ENCODE results near the gene PRR23A. TPM values are rescaled to one million over a fixed set of nuclear protein-coding genes. Genes with fewer than 3 reads are reported as not detected.

Gene PRR23A
- total RNA-seq, 4 donors from 2014 or later = not detected

DNA sequence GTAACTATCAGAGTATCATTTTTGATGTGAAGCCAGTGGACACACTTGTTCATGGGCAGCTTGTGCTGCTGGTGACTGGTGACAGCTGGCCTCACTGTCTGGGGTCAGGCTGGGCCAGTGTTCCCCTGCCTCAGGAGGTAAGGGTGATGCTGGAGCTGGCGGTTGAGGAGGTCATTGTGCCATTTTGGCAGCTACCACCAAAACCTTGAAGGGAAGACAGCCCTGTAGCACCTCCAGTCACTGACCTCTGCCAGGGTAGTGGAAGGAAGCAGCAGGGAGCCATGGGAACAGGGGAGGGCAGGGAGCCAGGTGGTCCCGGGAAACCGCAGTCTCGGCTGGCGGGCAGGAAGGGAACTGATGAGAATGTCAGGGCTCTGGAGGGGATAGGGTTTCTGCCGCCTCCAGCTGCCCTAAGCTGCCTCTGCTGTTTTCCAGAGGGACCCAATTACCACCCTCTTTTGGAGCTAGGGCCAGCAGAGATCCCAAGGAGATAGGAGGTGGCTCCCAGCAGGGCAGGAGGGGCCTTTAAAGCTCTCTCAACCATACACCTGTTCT lies 34.2 kb downstream of the PRR23A start:
- 84% methylated on average over 6 of the region's 6 CpGs for WGBS

DNA sequence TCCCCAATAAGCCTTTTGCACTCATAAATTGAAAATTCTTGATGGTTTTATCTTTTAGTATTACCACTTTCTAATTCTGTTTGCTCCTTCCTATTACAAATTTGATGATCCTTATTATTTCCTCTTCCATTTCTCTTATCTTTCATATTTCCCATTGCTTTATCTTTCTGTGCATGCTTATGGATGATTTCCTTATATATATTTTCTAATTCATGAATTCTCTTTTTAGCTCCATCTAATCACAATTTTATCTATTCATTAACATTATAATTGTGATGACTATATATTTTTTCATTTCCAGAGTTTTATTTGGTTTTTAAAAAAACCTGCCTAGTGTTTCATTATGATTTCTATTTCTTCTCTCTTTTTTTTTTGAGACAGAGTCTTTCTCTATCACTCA lies 41.1 kb downstream of the PRR23A start:
- no peak overlapping the region for H3K27ac ChIP-seq
- TF ChIP-seq EP300 (IDR thresholded peaks at IDR 0.05) = no peak
- TF ChIP-seq, protein P1, sequence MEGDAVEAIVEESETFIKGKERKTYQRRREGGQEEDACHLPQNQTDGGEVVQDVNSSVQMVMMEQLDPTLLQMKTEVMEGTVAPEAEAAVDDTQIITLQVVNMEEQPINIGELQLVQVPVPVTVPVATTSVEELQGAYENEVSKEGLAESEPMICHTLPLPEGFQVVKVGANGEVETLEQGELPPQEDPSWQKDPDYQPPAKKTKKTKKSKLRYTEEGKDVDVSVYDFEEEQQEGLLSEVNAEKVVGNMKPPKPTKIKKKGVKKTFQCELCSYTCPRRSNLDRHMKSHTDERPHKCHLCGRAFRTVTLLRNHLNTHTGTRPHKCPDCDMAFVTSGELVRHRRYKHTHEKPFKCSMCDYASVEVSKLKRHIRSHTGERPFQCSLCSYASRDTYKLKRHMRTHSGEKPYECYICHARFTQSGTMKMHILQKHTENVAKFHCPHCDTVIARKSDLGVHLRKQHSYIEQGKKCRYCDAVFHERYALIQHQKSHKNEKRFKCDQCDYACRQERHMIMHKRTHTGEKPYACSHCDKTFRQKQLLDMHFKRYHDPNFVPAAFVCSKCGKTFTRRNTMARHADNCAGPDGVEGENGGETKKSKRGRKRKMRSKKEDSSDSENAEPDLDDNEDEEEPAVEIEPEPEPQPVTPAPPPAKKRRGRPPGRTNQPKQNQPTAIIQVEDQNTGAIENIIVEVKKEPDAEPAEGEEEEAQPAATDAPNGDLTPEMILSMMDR (IDR thresholded peaks at IDR 0.05) = no peak
- TF ChIP-seq POLR2AphosphoS5 (IDR thresholded peaks at IDR 0.05) = no peak
- no peak for TF ChIP-seq POLR2A (IDR thresholded peaks at IDR 0.05)
- H3K9me3 ChIP-seq = peaks cover 5% of the 10 kb centered on the region
- H3K4me1 ChIP-seq = peaks cover 7% of the 10 kb centered on the region
- peaks cover 49% of the 10 kb centered on the region for H3K27me3 ChIP-seq
- no peaks in the 10 kb centered on the region for H3K36me3 ChIP-seq
- no peak overlapping the region for H3K4me3 ChIP-seq
- no peak for DNase-seq (ENCODE audit: low spot score in 2 of 2)

More for the DNA sequence above, 34.2 kb downstream of the PRR23A start:
- H3K27me3 ChIP-seq = peaks cover 10% of the 10 kb centered on the region
- TF ChIP-seq POLR2A (IDR thresholded peaks at IDR 0.05) = no peak
- TF ChIP-seq, protein P1 (IDR thresholded peaks at IDR 0.05) = no peak
- no peak for TF ChIP-seq POLR2AphosphoS5 (IDR thresholded peaks at IDR 0.05)
- no peak for TF ChIP-seq EP300 (IDR thresholded peaks at IDR 0.05)
- no peak overlapping the region for H3K4me3 ChIP-seq
- no peaks in the 10 kb centered on the region for H3K9me3 ChIP-seq
- H3K4me1 ChIP-seq = no peaks in the 10 kb centered on the region
- no peak overlapping the region for H3K27ac ChIP-seq
- no peaks in the 10 kb centered on the region for H3K36me3 ChIP-seq
- DNase-seq (ENCODE audit: low spot score in 2 of 2) = no peak

DNA sequence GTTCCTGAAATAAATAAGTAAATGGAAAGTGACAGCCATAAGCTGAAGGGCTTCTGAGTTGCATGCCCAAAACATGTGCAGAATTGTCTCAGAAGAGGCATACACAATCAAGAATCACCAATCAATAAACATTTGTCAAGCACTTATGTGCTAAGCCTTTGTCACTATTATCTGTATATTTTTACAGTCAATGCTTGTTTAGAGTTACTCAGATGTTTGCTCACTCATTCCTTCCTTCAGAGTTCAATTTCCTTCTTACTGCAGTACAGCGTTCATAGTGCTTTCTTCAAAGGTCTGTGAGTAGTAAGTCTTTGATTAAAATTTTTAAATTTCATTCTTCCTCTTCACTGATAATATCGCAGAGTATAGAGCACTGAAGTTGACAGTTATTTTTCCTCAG lies 41.8 kb downstream of the PRR23A start:
- 95% methylated on average over 2 of the region's 2 CpGs for WGBS
- no peak for DNase-seq (ENCODE audit: low spot score in 2 of 2)
- Histone ChIP-seq H3K27ac (no peak overlapping the region), H3K36me3 (no peaks in the 10 kb centered on the region), H3K4me1 (peaks cover 7% of the 10 kb centered on the region), H3K27me3 (peaks cover 56% of the 10 kb centered on the region), H3K4me3 (no peak overlapping the region), H3K9me3 (peaks cover 5% of the 10 kb centered on the region)
- TF ChIP-seq POLR2AphosphoS5 (IDR thresholded peaks at IDR 0.05) (no peak), POLR2A (IDR thresholded peaks at IDR 0.05) (no peak), EP300 (IDR thresholded peaks at IDR 0.05) (no peak)
- TF ChIP-seq, protein P1 (IDR thresholded peaks at IDR 0.05) = no peak

DNA sequence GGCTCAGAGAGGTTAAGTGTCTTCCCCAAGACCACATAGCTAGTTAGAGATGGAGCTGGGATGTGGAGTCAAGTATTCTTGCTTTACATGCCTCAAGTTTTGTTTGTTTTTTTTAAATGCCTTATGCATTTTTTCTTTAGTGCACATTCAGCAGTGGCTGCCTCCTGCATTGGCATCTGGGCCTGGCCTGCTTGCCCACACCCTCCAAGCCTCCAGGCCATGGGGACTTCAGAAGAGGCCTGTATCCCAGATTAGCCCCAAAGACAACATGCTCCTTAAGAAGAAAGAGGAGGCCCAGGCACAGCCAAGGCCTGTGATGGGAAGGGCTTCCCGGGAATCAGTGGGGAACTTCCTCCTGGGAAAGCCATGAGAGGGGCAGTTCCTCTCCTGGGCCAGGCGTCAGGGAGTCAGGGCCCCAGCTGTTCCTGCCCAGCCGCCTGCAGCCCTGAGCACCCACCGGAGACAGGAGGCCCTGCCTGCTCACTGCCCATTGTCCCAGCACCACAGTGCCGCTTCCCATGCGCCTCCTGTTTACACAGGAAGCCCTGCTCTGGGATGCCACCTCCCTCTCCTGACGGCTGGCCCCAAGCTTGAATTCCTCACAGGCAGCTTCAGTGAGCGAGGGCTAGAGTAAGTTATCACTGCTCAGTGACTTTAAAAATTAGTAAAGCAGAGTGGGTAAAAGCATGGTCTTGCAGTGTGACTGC lies 43.1 kb downstream of the PRR23A start:
- no peaks in the 10 kb centered on the region for H3K36me3 ChIP-seq
- no peak overlapping the region for H3K4me3 ChIP-seq
- H3K27me3 ChIP-seq = peaks cover 65% of the 10 kb centered on the region
- 71% methylated on average over 8 of the region's 8 CpGs for WGBS
- TF ChIP-seq POLR2AphosphoS5 (IDR thresholded peaks at IDR 0.05) (no peak), EP300 (IDR thresholded peaks at IDR 0.05) (no peak), POLR2A (IDR thresholded peaks at IDR 0.05) (no peak)
- TF ChIP-seq, protein P1 (IDR thresholded peaks at IDR 0.05) = no peak
- peaks cover 5% of the 10 kb centered on the region for H3K9me3 ChIP-seq
- peaks cover 7% of the 10 kb centered on the region for H3K4me1 ChIP-seq
- H3K27ac ChIP-seq = no peak overlapping the region
- no peak for DNase-seq (ENCODE audit: low spot score in 2 of 2)

DNA sequence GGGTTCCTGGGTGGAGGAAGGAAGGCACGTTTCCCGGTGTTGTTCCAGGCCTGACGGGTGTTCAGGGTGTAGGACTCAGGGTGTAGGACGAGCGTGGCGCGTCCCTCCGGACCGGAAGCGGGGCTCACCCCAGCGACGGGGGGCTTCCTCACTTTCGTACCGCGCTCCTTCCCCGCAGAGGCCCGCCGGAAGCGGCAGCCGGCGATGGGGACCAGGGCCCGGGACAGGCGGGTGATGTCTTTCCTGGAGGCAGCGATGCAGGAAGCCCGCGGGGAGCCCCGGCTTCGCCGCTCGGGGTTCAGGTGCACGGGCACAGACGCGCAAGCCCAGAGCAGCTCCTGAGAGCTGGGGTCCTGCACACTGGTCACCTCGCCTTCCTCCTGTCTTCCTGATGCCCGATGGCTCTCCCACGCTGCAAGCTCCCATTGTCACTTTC lies 45.6 kb downstream of the PRR23A start:
- H3K27me3 ChIP-seq = peaks cover 68% of the 10 kb centered on the region
- H3K36me3 ChIP-seq = no peaks in the 10 kb centered on the region
- no peak overlapping the region for H3K4me3 ChIP-seq
- no peak for DNase-seq (ENCODE audit: low spot score in 2 of 2)
- peaks cover 5% of the 10 kb centered on the region for H3K9me3 ChIP-seq
- TF ChIP-seq, protein P1 (IDR thresholded peaks at IDR 0.05) = no peak
- TF ChIP-seq POLR2A (IDR thresholded peaks at IDR 0.05) = no peak
- TF ChIP-seq EP300 (IDR thresholded peaks at IDR 0.05) = no peak
- no peak for TF ChIP-seq POLR2AphosphoS5 (IDR thresholded peaks at IDR 0.05)
- WGBS = 6% methylated on average over 17 of the region's 36 CpGs
- H3K4me1 ChIP-seq = peaks cover 7% of the 10 kb centered on the region
- no peak overlapping the region for H3K27ac ChIP-seq
